ENCODE measurements around the gene DRG2. TPM values are rescaled to one million over a fixed set of nuclear protein-coding genes. Genes with fewer than 3 reads are reported as not detected.

Gene DRG2
- polyA plus RNA-seq, 4 donors: 34.8 to 48.6 (median 41.3) TPM

GRCh38 chr17:18042983-18043382, 44.8 kb upstream of the DRG2 start:
- Histone ChIP-seq H3K27me3 (ENCODE audit: control insufficient read depth in 3 of 3, insufficient read depth in 3 of 3, low read length in 3 of 3) (no peaks in the 10 kb centered on the region), H3K4me1 (ENCODE audit: control insufficient read depth in 3 of 3, insufficient read depth in 2 of 3, low read depth in 1 of 3, low read length in 2 of 3) (peaks cover 4 to 16% (median 12%) of the 10 kb centered on the region in 3 donors), H3K9me3 (ENCODE audit: control insufficient read depth in 2 of 2, insufficient read depth in 1 of 2, low read depth in 1 of 2, low read length in 1 of 2) (no peaks in the 10 kb centered on the region), H3K36me3 (ENCODE audit: control insufficient read depth in 3 of 3, insufficient read depth in 2 of 3, low read depth in 1 of 3, low read length in 3 of 3) (peaks cover 0 to 25% (median 2%) of the 10 kb centered on the region in 3 donors), H3K27ac (ENCODE audit: low read depth in 1 of 3, low read length in 2 of 3) (no peak overlapping the region), H3K4me3 (ENCODE audit: low read depth in 1 of 3, low read length in 3 of 3) (no peak overlapping the region)
- FAIRE-seq (no peak), DNase-seq (no peak)
- 71 to 80% (median 75%) methylated on average over 8 of the region's 8 CpGs for WGBS, 3 donors

DNA sequence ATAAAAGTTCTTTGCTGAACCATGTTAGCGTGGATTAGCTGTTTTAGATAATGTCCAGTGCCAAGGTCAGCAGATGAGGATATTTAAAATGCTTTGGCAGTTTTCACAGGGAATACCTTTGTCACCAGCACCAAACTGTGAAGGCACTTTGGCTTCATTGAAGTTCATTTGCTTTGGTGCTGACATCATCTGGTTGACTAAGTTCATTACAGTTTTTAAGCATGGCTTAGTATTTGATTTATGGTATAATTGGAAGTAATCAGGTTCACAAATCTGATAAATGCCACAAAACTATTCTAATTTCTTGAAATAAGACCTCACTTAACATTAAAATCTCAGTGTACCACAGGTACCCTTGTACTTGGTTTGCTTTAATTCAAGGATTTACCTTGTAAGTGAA, 44.3 kb upstream of the DRG2 start:
- Histone ChIP-seq H3K4me1 (ENCODE audit: control insufficient read depth in 3 of 3, insufficient read depth in 2 of 3, low read depth in 1 of 3, low read length in 2 of 3) (peaks cover 4 to 12% (median 8%) of the 10 kb centered on the region in 3 donors), H3K27me3 (ENCODE audit: control insufficient read depth in 3 of 3, insufficient read depth in 3 of 3, low read length in 3 of 3) (no peaks in the 10 kb centered on the region), H3K4me3 (ENCODE audit: low read depth in 1 of 3, low read length in 3 of 3) (no peak overlapping the region), H3K27ac (ENCODE audit: low read depth in 1 of 3, low read length in 2 of 3) (no peak overlapping the region), H3K36me3 (ENCODE audit: control insufficient read depth in 3 of 3, insufficient read depth in 2 of 3, low read depth in 1 of 3, low read length in 3 of 3) (peaks cover 0 to 29% (median 2%) of the 10 kb centered on the region in 3 donors), H3K9me3 (ENCODE audit: control insufficient read depth in 2 of 2, insufficient read depth in 1 of 2, low read depth in 1 of 2, low read length in 1 of 2) (no peaks in the 10 kb centered on the region)
- FAIRE-seq (no peak), DNase-seq (peak; percentile 20 to 43)
- WGBS, 3 donors: 27 to 63% (median 50%) methylated on average over 1 of the region's 1 CpG

DNA sequence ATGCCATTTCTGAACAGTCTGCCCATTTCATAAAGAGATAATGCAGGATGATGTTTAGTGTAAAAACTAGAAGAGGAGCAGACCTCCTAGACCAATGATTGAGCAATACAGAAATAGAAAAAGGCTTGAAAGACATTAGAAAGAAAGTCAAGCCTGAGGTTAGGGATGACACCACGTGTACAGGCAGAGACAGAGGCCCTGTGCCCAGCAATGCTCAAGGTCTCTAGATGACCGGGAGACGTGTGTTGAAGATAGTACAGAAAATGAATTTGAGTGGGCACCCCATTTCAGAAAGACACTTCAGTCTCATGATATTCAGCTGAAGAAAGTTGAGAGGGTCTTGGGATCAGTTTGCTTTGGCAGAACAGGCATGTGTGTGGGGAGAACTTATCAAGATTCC, 43.1 kb upstream of the DRG2 start:
- Histone ChIP-seq H3K36me3 (ENCODE audit: control insufficient read depth in 3 of 3, insufficient read depth in 2 of 3, low read depth in 1 of 3, low read length in 3 of 3) (peaks cover 0 to 33% (median 2%) of the 10 kb centered on the region in 3 donors), H3K4me3 (ENCODE audit: low read depth in 1 of 3, low read length in 3 of 3) (no peak overlapping the region), H3K4me1 (ENCODE audit: control insufficient read depth in 3 of 3, insufficient read depth in 2 of 3, low read depth in 1 of 3, low read length in 2 of 3) (peaks cover 4 to 12% (median 8%) of the 10 kb centered on the region in 3 donors), H3K27me3 (ENCODE audit: control insufficient read depth in 3 of 3, insufficient read depth in 3 of 3, low read length in 3 of 3) (no peaks in the 10 kb centered on the region), H3K9me3 (ENCODE audit: control insufficient read depth in 2 of 2, insufficient read depth in 1 of 2, low read depth in 1 of 2, low read length in 1 of 2) (no peaks in the 10 kb centered on the region), H3K27ac (ENCODE audit: low read depth in 1 of 3, low read length in 2 of 3) (no peak overlapping the region)
- WGBS, 3 donors: 93 to 99% (median 95%) methylated on average over 3 of the region's 3 CpGs
- DNase-seq (no peak), FAIRE-seq (no peak)

- H3K4me3 ChIP-seq (ENCODE audit: low read depth in 1 of 3, low read length in 3 of 3): no peak overlapping the region
- peaks cover 0 to 36% (median 2%) of the 10 kb centered on the region in 3 donors for H3K36me3 ChIP-seq (ENCODE audit: control insufficient read depth in 3 of 3, insufficient read depth in 2 of 3, low read depth in 1 of 3, low read length in 3 of 3)
- WGBS, 3 donors: 87 to 94% (median 88%) methylated on average over 3 of the region's 3 CpGs
- DNase-seq (no peak), FAIRE-seq (no peak)
- H3K27me3 ChIP-seq (ENCODE audit: control insufficient read depth in 3 of 3, insufficient read depth in 3 of 3, low read length in 3 of 3): no peaks in the 10 kb centered on the region
- H3K4me1 ChIP-seq (ENCODE audit: control insufficient read depth in 3 of 3, insufficient read depth in 2 of 3, low read depth in 1 of 3, low read length in 2 of 3): peaks cover 0 to 4% (median 2%) of the 10 kb centered on the region in 3 donors
- no peaks in the 10 kb centered on the region for H3K9me3 ChIP-seq (ENCODE audit: control insufficient read depth in 2 of 2, insufficient read depth in 1 of 2, low read depth in 1 of 2, low read length in 1 of 2)
- no peak overlapping the region for H3K27ac ChIP-seq (ENCODE audit: low read depth in 1 of 3, low read length in 2 of 3)
Measured at GRCh38 chr17:18045691-18046350, 41.9 kb upstream of the DRG2 start.

DNA sequence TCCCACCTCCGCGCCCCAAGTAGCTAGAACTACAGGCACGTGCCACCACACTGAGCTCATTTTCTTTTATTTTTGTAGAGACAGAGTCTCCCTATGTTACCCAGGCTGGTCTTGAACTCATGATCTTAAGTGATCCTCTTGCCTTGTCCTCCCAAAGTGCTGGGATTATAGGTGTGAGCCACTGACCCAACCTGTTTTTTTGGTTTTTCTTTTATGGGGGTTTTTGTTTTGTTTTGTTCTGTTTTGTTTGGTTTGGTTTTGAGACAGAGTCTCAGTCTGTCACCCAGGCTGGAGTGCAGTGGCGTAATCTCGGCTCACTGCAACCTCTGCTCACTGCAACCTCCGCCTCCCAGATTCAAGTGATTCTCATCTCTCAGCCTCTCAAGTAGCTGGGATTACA, 32.2 kb upstream of the DRG2 start:
- no peaks in the 10 kb centered on the region for H3K27me3 ChIP-seq (ENCODE audit: control insufficient read depth in 3 of 3, insufficient read depth in 3 of 3, low read length in 3 of 3)
- H3K4me3 ChIP-seq (ENCODE audit: low read depth in 1 of 3, low read length in 3 of 3): no peak overlapping the region
- WGBS, 3 donors: 91 to 95% (median 94%) methylated on average over 6 of the region's 6 CpGs
- DNase-seq (no peak), FAIRE-seq (no peak)
- H3K27ac ChIP-seq (ENCODE audit: low read depth in 1 of 3, low read length in 2 of 3): no peak overlapping the region
- no peaks in the 10 kb centered on the region for H3K9me3 ChIP-seq (ENCODE audit: control insufficient read depth in 2 of 2, insufficient read depth in 1 of 2, low read depth in 1 of 2, low read length in 1 of 2)
- H3K4me1 ChIP-seq (ENCODE audit: control insufficient read depth in 3 of 3, insufficient read depth in 2 of 3, low read depth in 1 of 3, low read length in 2 of 3): no peaks in the 10 kb centered on the region
- H3K36me3 ChIP-seq (ENCODE audit: control insufficient read depth in 3 of 3, insufficient read depth in 2 of 3, low read depth in 1 of 3, low read length in 3 of 3): peaks cover 8 to 50% (median 8%) of the 10 kb centered on the region in 3 donors

- H3K36me3 ChIP-seq (ENCODE audit: control insufficient read depth in 3 of 3, insufficient read depth in 2 of 3, low read depth in 1 of 3, low read length in 3 of 3): peaks cover 8 to 55% (median 9%) of the 10 kb centered on the region in 3 donors
- no peaks in the 10 kb centered on the region for H3K27me3 ChIP-seq (ENCODE audit: control insufficient read depth in 3 of 3, insufficient read depth in 3 of 3, low read length in 3 of 3)
- no peak overlapping the region for H3K27ac ChIP-seq (ENCODE audit: low read depth in 1 of 3, low read length in 2 of 3)
- 80 to 93% (median 92%) methylated on average over 3 of the region's 3 CpGs for WGBS, 3 donors
- DNase-seq: no peak
- H3K4me3 ChIP-seq (ENCODE audit: low read depth in 1 of 3, low read length in 3 of 3): no peak overlapping the region
- no peak for FAIRE-seq
- no peaks in the 10 kb centered on the region for H3K4me1 ChIP-seq (ENCODE audit: control insufficient read depth in 3 of 3, insufficient read depth in 2 of 3, low read depth in 1 of 3, low read length in 2 of 3)
- H3K9me3 ChIP-seq (ENCODE audit: control insufficient read depth in 2 of 2, insufficient read depth in 1 of 2, low read depth in 1 of 2, low read length in 1 of 2): no peaks in the 10 kb centered on the region
Measured at GRCh38 chr17:18056214-18056613, 31.5 kb upstream of the DRG2 start.

DNA sequence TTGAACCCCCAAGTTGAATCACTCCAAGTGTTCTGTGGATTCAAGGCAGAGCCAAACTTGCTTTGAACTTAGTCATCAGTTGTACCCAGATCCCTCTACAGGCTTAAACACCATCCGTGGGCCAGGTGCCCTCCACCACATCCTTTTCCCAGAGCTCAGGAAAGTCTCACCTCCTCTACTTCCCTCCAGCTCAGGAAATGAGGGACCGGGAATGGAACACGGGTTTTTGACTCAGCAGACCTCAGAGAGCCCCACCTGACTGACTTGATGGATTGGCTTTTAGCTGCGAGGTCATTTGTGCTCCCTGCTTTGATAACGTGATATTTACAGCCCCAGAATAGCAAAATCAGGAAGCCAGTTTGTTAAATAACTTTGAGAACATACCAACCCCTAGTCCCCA, 28.5 kb upstream of the DRG2 start:
- H3K27me3 ChIP-seq (ENCODE audit: control insufficient read depth in 3 of 3, insufficient read depth in 3 of 3, low read length in 3 of 3): no peaks in the 10 kb centered on the region
- WGBS, 3 donors: 64 to 72% (median 71%) methylated on average over 5 of the region's 5 CpGs
- no peaks in the 10 kb centered on the region for H3K4me1 ChIP-seq (ENCODE audit: control insufficient read depth in 3 of 3, insufficient read depth in 2 of 3, low read depth in 1 of 3, low read length in 2 of 3)
- DNase-seq: no peak
- H3K4me3 ChIP-seq (ENCODE audit: low read depth in 1 of 3, low read length in 3 of 3): no peak overlapping the region
- H3K9me3 ChIP-seq (ENCODE audit: control insufficient read depth in 2 of 2, insufficient read depth in 1 of 2, low read depth in 1 of 2, low read length in 1 of 2): no peaks in the 10 kb centered on the region
- FAIRE-seq: no peak
- H3K36me3 ChIP-seq (ENCODE audit: control insufficient read depth in 3 of 3, insufficient read depth in 2 of 3, low read depth in 1 of 3, low read length in 3 of 3): peaks cover 6 to 57% (median 10%) of the 10 kb centered on the region in 3 donors
- H3K27ac ChIP-seq (ENCODE audit: low read depth in 1 of 3, low read length in 2 of 3): no peak overlapping the region

GRCh38 chr17:18064053-18064452, 23.7 kb upstream of the DRG2 start:
- no peak overlapping the region for H3K27ac ChIP-seq (ENCODE audit: low read depth in 1 of 3, low read length in 2 of 3)
- peaks cover 0 to 42% (median 12%) of the 10 kb centered on the region in 3 donors for H3K36me3 ChIP-seq (ENCODE audit: control insufficient read depth in 3 of 3, insufficient read depth in 2 of 3, low read depth in 1 of 3, low read length in 3 of 3)
- H3K9me3 ChIP-seq (ENCODE audit: control insufficient read depth in 2 of 2, insufficient read depth in 1 of 2, low read depth in 1 of 2, low read length in 1 of 2): no peaks in the 10 kb centered on the region
- H3K4me1 ChIP-seq (ENCODE audit: control insufficient read depth in 3 of 3, insufficient read depth in 2 of 3, low read depth in 1 of 3, low read length in 2 of 3): no peaks in the 10 kb centered on the region
- WGBS, 3 donors: 80 to 94% (median 94%) methylated on average over 2 of the region's 2 CpGs
- FAIRE-seq (no peak), DNase-seq (no peak)
- H3K27me3 ChIP-seq (ENCODE audit: control insufficient read depth in 3 of 3, insufficient read depth in 3 of 3, low read length in 3 of 3): no peaks in the 10 kb centered on the region
- H3K4me3 ChIP-seq (ENCODE audit: low read depth in 1 of 3, low read length in 3 of 3): no peak overlapping the region

- FAIRE-seq (no peak), DNase-seq (no peak)
- 94 to 95% (median 95%) methylated on average over 11 of the region's 11 CpGs for WGBS, 3 donors
- Histone ChIP-seq H3K27me3 (ENCODE audit: control insufficient read depth in 3 of 3, insufficient read depth in 3 of 3, low read length in 3 of 3) (no peaks in the 10 kb centered on the region), H3K4me3 (ENCODE audit: low read depth in 1 of 3, low read length in 3 of 3) (no peak overlapping the region), H3K36me3 (ENCODE audit: control insufficient read depth in 3 of 3, insufficient read depth in 2 of 3, low read depth in 1 of 3, low read length in 3 of 3) (peaks cover 0 to 30% (median 9%) of the 10 kb centered on the region in 3 donors), H3K9me3 (ENCODE audit: control insufficient read depth in 2 of 2, insufficient read depth in 1 of 2, low read depth in 1 of 2, low read length in 1 of 2) (no peaks in the 10 kb centered on the region), H3K4me1 (ENCODE audit: control insufficient read depth in 3 of 3, insufficient read depth in 2 of 3, low read depth in 1 of 3, low read length in 2 of 3) (no peaks in the 10 kb centered on the region), H3K27ac (ENCODE audit: low read depth in 1 of 3, low read length in 2 of 3) (no peak overlapping the region)
Measured at GRCh38 chr17:18065546-18065945, 22.2 kb upstream of the DRG2 start.

Measured in small intestine (tissue), 7 donors.